Panc1 (cell line): Measurements from ENCODE around the gene AGBL4. TPM values are rescaled to one million over a fixed set of nuclear protein-coding genes. Genes with fewer than 3 reads are reported as not detected.

Experiments used
- ATAC-seq: fragments of 200-7000 bp; cut with Tn5 transposase; 2 replicates; pipeline ENCODE4 v1.9.1; 2020; ENCODE audit warnings: mild to moderate bottlenecking, moderate library complexity
- BruUV-seq: library from RNA; stranded (reverse); fragments of 400-500 nt; replicated peaks from 2 replicates; lab custom pipeline; 2021; lab: Mats Ljungman, UMichigan
- CTCF ChIA-PET: fragments of 300-600 bp; sonication (Branson Sonifier 250); formaldehyde crosslinking; loops from one replicate; lab custom pipeline; 2022; ENCODE audit warnings: antibody characterized with exemption; lab: Charles Lee
- POLR2A ChIA-PET: fragments of 300-600 bp; sonication (Branson Sonifier 250); formaldehyde crosslinking; loops from one replicate; lab custom pipeline; 2022; ENCODE audit warnings: antibody characterized with exemption; lab: Charles Lee
- DNase-seq: peaks from one replicate; pipeline ENCODE4 v3.0.0-alpha.2; 2010; ENCODE audit warnings: low read depth, low spot score
- H3K27ac ChIP-seq: 2 replicates; pipeline ENCODE4 v1.5.1; 2011; ENCODE audit warnings: mild to moderate bottlenecking, low read length, inconsistent platforms
- H3K27me3 ChIP-seq: fragments of 200-500 bp; sonication (Bioruptor generic); 2 replicates; pipeline ENCODE4 v1.6.0; 2014; ENCODE audit warnings: low read length, inconsistent platforms; ENCODE audit not compliant: control insufficient read depth, insufficient read depth
- H3K36me3 ChIP-seq: fragments of 200-500 bp; sonication (Bioruptor generic); 2 replicates; pipeline ENCODE4 v1.5.1; 2014; ENCODE audit warnings: inconsistent platforms, mild to moderate bottlenecking, low read length, moderate library complexity; ENCODE audit not compliant: control insufficient read depth, insufficient read depth
- H3K4me1 ChIP-seq: 2 replicates; pipeline ENCODE4 v1.5.1; 2011; ENCODE audit warnings: inconsistent platforms, mild to moderate bottlenecking, low read length, moderate library complexity; ENCODE audit not compliant: control insufficient read depth, insufficient read depth
- H3K4me3 ChIP-seq, 2 experiments: 2 replicates each; pipeline ENCODE4 v1.5.1; 2011 to 2012; ENCODE audit warnings: low read depth in 2 of 2, low read length in 2 of 2, mild to moderate bottlenecking in 2 of 2, inconsistent platforms in 1 of 2, moderate library complexity in 1 of 2
- H3K9me3 ChIP-seq: fragments of 200-500 bp; sonication (Bioruptor generic); 2 replicates; pipeline ENCODE4 v1.5.1; 2014; ENCODE audit warnings: low read depth, mild to moderate bottlenecking, inconsistent platforms, low read length, moderate library complexity; ENCODE audit not compliant: control insufficient read depth, insufficient read depth
- CTCF ChIP-seq: fragments of 450-650 bp; IDR thresholded peaks from 2 replicates; pipeline ENCODE4 v1.5.1; 2017; ENCODE audit warnings: mild to moderate bottlenecking
- POLR2AphosphoS5 ChIP-seq: IDR thresholded peaks from 2 replicates; pipeline ENCODE4 v1.6.1; 2012; ENCODE audit warnings: mild to moderate bottlenecking, low read depth, low read length, moderate library complexity
- REST ChIP-seq, 2 experiments: IDR thresholded peaks; 2 replicates each; pipeline ENCODE4 v1.6.1; 2011 to 2012; ENCODE audit warnings: low read depth in 2 of 2, control low read depth in 1 of 2, low read length in 1 of 2, mild to moderate bottlenecking in 1 of 2, moderate library complexity in 1 of 2; ENCODE audit not compliant: insufficient read depth in 1 of 2
- SIN3A ChIP-seq: IDR thresholded peaks from 2 replicates; pipeline ENCODE4 v1.6.1; 2012; ENCODE audit warnings: low read depth, mild to moderate bottlenecking, low read length, moderate library complexity, borderline replicate concordance; ENCODE audit not compliant: insufficient read depth
- TCF7L2 ChIP-seq: IDR thresholded peaks from 2 replicates; pipeline ENCODE4 v1.6.1; 2011; ENCODE audit warnings: mild to moderate bottlenecking, low read depth, low read length, inconsistent platforms
- in situ Hi-C: cut with HindIII; loops from 2 replicates; pipeline ENCODE4 v1.10.0; 2016; ENCODE audit warnings: low sequenced_read_pairs, low pct_unique_long_range_greater_than_20kb
- intact Hi-C: fragments of 100-400 bp; cut with micrococcal nuclease; formaldehyde crosslinking; loops from one replicate; pipeline ENCODE4 v1.10.0; 2022; ENCODE audit not compliant: unreplicated experiment
- total RNA-seq: library from RNA; stranded (reverse); gene quantifications from one replicate; pipeline ENCODE4 v1.2.1, GENCODE V29; 2021; ENCODE audit not compliant: unreplicated experiment

AGBL4 gene
- total RNA-seq, 1 experiment from 2014 or later, result not detected

GRCh38 chr1:49059087-49059486 lies 964.7 kb downstream of the AGBL4 start:
- in situ Hi-C loops, result no loop called here
- BruUV-seq, result no TSS peak
- intact Hi-C loops, result no loop called here
- ChIA-PET CTCF (no interaction called here), POLR2A (no interaction called here)
- Histone ChIP-seq H3K27ac (no peak overlapping the region), H3K4me1 (no peaks in the 10 kb centered on the region), H3K27me3 (no peaks in the 10 kb centered on the region), H3K4me3 (no peak overlapping the region), H3K36me3 (no peaks in the 10 kb centered on the region), H3K9me3 (no peaks in the 10 kb centered on the region)
- TF ChIP-seq SIN3A (no peak), TCF7L2 (no peak), CTCF (no peak), REST (IDR thresholded peaks at IDR 0.05; ENCODE audit: insufficient read depth in 1 of 2, low read depth in 2 of 2, low read length in 1 of 2) (no peak), POLR2AphosphoS5 (no peak)
- ATAC-seq, result no peak
- no peak for DNase-seq

GRCh38 chr1:49052102-49052501 lies 971.7 kb downstream of the AGBL4 start:
- intact Hi-C loops (no loop called here), in situ Hi-C loops (no loop called here)
- no peaks in the 10 kb centered on the region for H3K27me3 ChIP-seq
- H3K4me3 ChIP-seq, result no peak overlapping the region
- TF ChIP-seq POLR2AphosphoS5, result no peak
- TF ChIP-seq CTCF, result no peak
- TF ChIP-seq TCF7L2, result no peak
- no peak for TF ChIP-seq REST (IDR thresholded peaks at IDR 0.05; ENCODE audit: insufficient read depth in 1 of 2, low read depth in 2 of 2, low read length in 1 of 2)
- TF ChIP-seq SIN3A, result no peak
- ATAC-seq (no peak), DNase-seq (no peak)
- H3K9me3 ChIP-seq, result no peaks in the 10 kb centered on the region
- CTCF ChIA-PET, result no interaction called here
- H3K4me1 ChIP-seq, result no peaks in the 10 kb centered on the region
- BruUV-seq, result no TSS peak
- no peaks in the 10 kb centered on the region for H3K36me3 ChIP-seq
- POLR2A ChIA-PET, result no interaction called here
- no peak overlapping the region for H3K27ac ChIP-seq
